Peyer's patch (tissue), 4 donors: ENCODE measurements around the gene RNF222. TPM values are rescaled to one million over a fixed set of nuclear protein-coding genes. Genes with fewer than 3 reads are reported as not detected.

Experiments used
- DNase-seq, 3 donors: peaks; one replicate each; pipeline ENCODE4 v3.0.0-alpha.2; 2017 to 2019
- H3K27ac ChIP-seq, 4 donors: fragments of 200-600 bp; sonication (generic); one replicate each; pipeline ENCODE4 v1.5.1; 2016 to 2019
- H3K27me3 ChIP-seq, 2 donors: fragments of 200-600 bp; sonication (generic); one replicate each; pipeline ENCODE4 v1.5.1; 2019
- H3K36me3 ChIP-seq, 3 donors: fragments of 200-600 bp; sonication (generic); one replicate each; pipeline ENCODE4 v1.5.1; 2016 to 2019
- H3K4me1 ChIP-seq, 4 donors: fragments of 200-600 bp; sonication (generic); one replicate each; pipeline ENCODE4 v1.5.1; 2016 to 2019
- H3K4me3 ChIP-seq, 4 donors: fragments of 200-600 bp; sonication (generic); 1 replicate in 3 of 4; 2 replicates in 1 of 4; pipeline ENCODE4 v1.5.1; 2016 to 2019; ENCODE audit warnings: mild to moderate bottlenecking in 1 of 4
- H3K9me3 ChIP-seq, 4 donors: fragments of 200-600 bp; sonication (generic); one replicate each; pipeline ENCODE4 v1.5.1; 2016 to 2019; ENCODE audit warnings: mild to moderate bottlenecking in 1 of 4
- CTCF ChIP-seq, 6 experiments: fragments of 450-650 bp in 4 of 6; fragments of 200-600 bp in 2 of 6; sonication (generic) in 1 of 6; IDR thresholded peaks; one replicate each; pipeline ENCODE4 v1.5.1; 2017 to 2019; ENCODE audit warnings: antibody characterized with exemption in 6 of 6, mild to moderate bottlenecking in 3 of 6, moderate library complexity in 1 of 6
- POLR2A ChIP-seq, 2 donors: fragments of 450-650 bp; IDR thresholded peaks; one replicate each; pipeline ENCODE4 v1.5.1; 2017; ENCODE audit warnings: antibody characterized with exemption in 2 of 2, mild to moderate bottlenecking in 2 of 2, moderate library complexity in 2 of 2
- total RNA-seq, 4 donors: library from RNA; depleted of rRNA; stranded (reverse); fragments of >200 nt; gene quantifications; one replicate each; pipeline ENCODE4 v1.1.0, GENCODE V29; 2016

RNF222 gene
- total RNA-seq, 4 donors from 2014 or later: not detected

GRCh38 chr17:8345951-8346665, 51.5 kb downstream of the RNF222 start:
- DNase-seq: no peak
- Histone ChIP-seq H3K27me3 (no peaks in the 10 kb centered on the region), H3K9me3 (no peaks in the 10 kb centered on the region), H3K4me1 (no peaks in the 10 kb centered on the region), H3K27ac (no peak overlapping the region), H3K4me3 (no peak overlapping the region), H3K36me3 (no peaks in the 10 kb centered on the region)
- TF ChIP-seq CTCF (IDR thresholded peaks at IDR 0.05) (no peak), POLR2A (IDR thresholded peaks at IDR 0.05) (no peak)

- no peak for DNase-seq
- Histone ChIP-seq H3K9me3 (no peaks in the 10 kb centered on the region), H3K36me3 (no peaks in the 10 kb centered on the region), H3K4me3 (no peak overlapping the region), H3K27me3 (no peaks in the 10 kb centered on the region), H3K27ac (no peak overlapping the region), H3K4me1 (no peaks in the 10 kb centered on the region)
- TF ChIP-seq POLR2A (IDR thresholded peaks at IDR 0.05): no peak
- no peak for TF ChIP-seq CTCF (IDR thresholded peaks at IDR 0.05)
These were observed 52.5 kb downstream of the RNF222 start for GRCh38 chr17:8345052-8345690.

GRCh38 chr17:8341456-8341855, 56.2 kb downstream of the RNF222 start:
- TF ChIP-seq CTCF (IDR thresholded peaks at IDR 0.05) (no peak), POLR2A (IDR thresholded peaks at IDR 0.05) (no peak)
- Histone ChIP-seq H3K36me3 (no peaks in the 10 kb centered on the region), H3K4me3 (no peak overlapping the region), H3K27ac (no peak overlapping the region), H3K4me1 (no peaks in the 10 kb centered on the region), H3K9me3 (no peaks in the 10 kb centered on the region), H3K27me3 (no peaks in the 10 kb centered on the region)
- no peak for DNase-seq

Other genes with a start within 250 kb of the RNF222 start
- 100 to 1,000 TPM in 3 of 4 donors, 10 to 100 TPM in 1; 67.6 to 143 (median 119) TPM for gene PER1, start 245.4 kb downstream of the RNF222 start, total RNA-seq
- gene VAMP2, start 234.9 kb downstream of the RNF222 start, total RNA-seq: 10 to 100 TPM; 10.7 to 40.2 (median 32.4) TPM
- 10 to 100 TPM in 3 of 4 donors, 1 to 10 TPM in 1; 6.5 to 27.2 (median 16.4) TPM for gene TMEM107, start 221.4 kb downstream of the RNF222 start, total RNA-seq
- gene BORCS6, start 207.6 kb downstream of the RNF222 start, total RNA-seq: 10 to 100 TPM; 12.6 to 22.6 (median 17.9) TPM
- gene AURKB, start 187.3 kb downstream of the RNF222 start, total RNA-seq: 100 to 1,000 TPM in 1 of 4 donors, 10 to 100 TPM in 3; 10.5 to 111 (median 19.1) TPM
- 10 to 100 TPM; 35.0 to 99.9 (median 84.9) TPM for gene CTC1, start 149.8 kb downstream of the RNF222 start, total RNA-seq
- gene PFAS, start 148.5 kb downstream of the RNF222 start, total RNA-seq: 10 to 100 TPM in 3 of 4 donors, 1 to 10 TPM in 1; 7.4 to 63.5 (median 14.0) TPM
- 10 to 100 TPM in 3 of 4 donors, 1 to 10 TPM in 1; 6.8 to 27.2 (median 16.1) TPM for gene RANGRF, start 109.2 kb downstream of the RNF222 start, total RNA-seq
- gene SLC25A35, start 102.4 kb downstream of the RNF222 start, total RNA-seq: 1 to 10 TPM in 3 of 4 donors, not detected in 1; 3.9 to 7.9 (median 7.5) TPM
- gene ARHGEF15, start 87.6 kb downstream of the RNF222 start, total RNA-seq: 10 to 100 TPM in 3 of 4 donors, 1 to 10 TPM in 1; 1.6 to 33.0 (median 19.3) TPM
- not detected for gene ODF4, start 58.0 kb downstream of the RNF222 start, total RNA-seq
- gene RPL26, start 14.6 kb downstream of the RNF222 start, total RNA-seq: 1,000 to 10,000 TPM in 2 of 4 donors, 100 to 1,000 TPM in 2; 851 to 2,184 (median 1,124) TPM
- gene NDEL1, start 38.1 kb upstream of the RNF222 start, total RNA-seq: 100 to 1,000 TPM in 2 of 4 donors, 10 to 100 TPM in 2; 70.4 to 125 (median 99.9) TPM
- gene MYH10, start 232.9 kb upstream of the RNF222 start, total RNA-seq: 10 to 100 TPM in 1 of 4 donors, 1 to 10 TPM in 3; 1.2 to 10.7 (median 3.6) TPM